COLO829 (cell line): ENCODE data around the gene XIRP2.
"Not testable (repeated sequence)": the region's sequence is repeated elsewhere in the genome, so short reads cannot be mapped to it uniquely, and the experiment has no call there.

Experiments
- DNase-seq: peaks from one replicate; pipeline ENCODE4 v3.0.0; 2012; ENCODE audit warnings: low spot score

XIRP2 gene

DNA sequence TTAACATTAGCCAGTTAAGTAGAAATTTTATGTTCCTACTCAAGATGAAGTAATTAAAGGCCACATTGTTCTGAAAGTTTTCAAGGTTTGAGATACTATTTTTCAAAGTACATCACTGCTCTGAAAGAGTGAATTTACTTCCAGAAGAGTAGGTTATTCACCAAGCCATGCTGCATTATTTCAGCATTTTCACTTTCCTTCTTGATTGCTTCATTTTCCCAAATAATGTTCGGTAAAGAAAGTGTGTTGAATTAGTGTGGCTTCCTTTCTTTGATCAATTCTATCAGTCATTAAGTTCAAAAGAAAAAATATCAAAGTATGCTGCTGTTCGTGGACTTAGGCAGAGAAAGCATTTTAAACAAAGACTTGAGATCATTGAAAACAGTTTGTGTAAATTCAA lies 310.3 kb downstream of the XIRP2 start:
- DNase-seq: no peak

- DNase-seq: no peak
Measured at GRCh38 chr2:167200019-167200418, 311.7 kb downstream of the XIRP2 start.

GRCh38 chr2:167209784-167210183 lies 321.5 kb downstream of the XIRP2 start:
- DNase-seq: no peak

DNA sequence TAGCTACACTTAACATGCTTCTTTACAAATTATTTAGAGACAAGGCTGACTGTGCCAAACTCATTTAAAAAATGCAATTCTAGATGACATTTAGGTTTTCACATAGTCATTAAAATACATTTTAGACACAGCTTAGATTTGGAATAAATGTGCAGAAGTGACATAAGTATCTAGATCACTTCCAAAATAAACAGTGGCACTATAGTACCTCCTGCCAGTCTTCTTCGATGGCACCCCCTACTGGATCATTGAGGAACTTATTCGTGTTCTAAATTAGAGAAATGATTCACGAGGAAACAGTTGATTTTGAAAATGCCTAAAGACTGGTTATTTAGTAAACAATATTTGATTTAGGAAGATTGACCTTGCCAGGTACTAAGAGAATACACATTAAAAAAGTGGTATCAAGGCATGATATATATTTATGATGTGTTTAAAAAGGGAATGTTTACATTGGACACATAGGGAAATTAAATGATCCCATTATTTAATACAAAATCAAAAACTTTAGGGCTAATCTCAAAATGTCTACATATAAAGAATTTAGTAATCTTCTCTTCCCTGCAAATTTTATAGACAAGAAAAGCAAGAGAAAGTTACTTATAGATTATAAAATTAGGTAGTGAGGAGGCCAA lies 323.9 kb downstream of the XIRP2 start:
- DNase-seq: peak; percentile 35

GRCh38 chr2:167215595-167215994 lies 327.3 kb downstream of the XIRP2 start:
- no peak for DNase-seq

- DNase-seq: no peak
Measured at GRCh38 chr2:167237478-167237877, 349.2 kb downstream of the XIRP2 start.

GRCh38 chr2:167240671-167241070 lies 352.4 kb downstream of the XIRP2 start:
- no peak for DNase-seq

- DNase-seq: no peak
Measured at GRCh38 chr2:167249197-167249596, 360.9 kb downstream of the XIRP2 start.

- peak; percentile 8 for DNase-seq
Measured at GRCh38 chr2:167253025-167253424, 364.7 kb downstream of the XIRP2 start.

DNA sequence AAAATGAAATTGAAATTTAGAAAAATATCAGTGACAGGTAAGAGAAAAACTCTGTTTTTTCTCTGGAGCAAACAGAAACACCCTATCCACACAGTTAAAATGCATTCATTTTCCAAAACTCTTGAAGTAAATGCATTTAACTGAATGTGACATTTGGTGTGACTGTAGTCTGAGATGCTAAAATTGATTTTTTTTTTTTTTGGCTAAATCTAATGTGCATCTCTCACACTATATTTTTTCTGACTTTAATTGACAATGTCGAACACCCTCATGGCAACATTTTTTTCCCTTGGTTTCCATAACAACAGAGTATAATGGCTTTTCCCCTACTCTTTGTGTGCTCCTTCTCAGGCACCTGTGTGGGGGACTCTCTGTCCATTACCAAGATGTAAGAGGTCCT lies 366.4 kb downstream of the XIRP2 start:
- DNase-seq: no peak

- no peak for DNase-seq
Measured at GRCh38 chr2:167258712-167259111, 370.4 kb downstream of the XIRP2 start.

DNA sequence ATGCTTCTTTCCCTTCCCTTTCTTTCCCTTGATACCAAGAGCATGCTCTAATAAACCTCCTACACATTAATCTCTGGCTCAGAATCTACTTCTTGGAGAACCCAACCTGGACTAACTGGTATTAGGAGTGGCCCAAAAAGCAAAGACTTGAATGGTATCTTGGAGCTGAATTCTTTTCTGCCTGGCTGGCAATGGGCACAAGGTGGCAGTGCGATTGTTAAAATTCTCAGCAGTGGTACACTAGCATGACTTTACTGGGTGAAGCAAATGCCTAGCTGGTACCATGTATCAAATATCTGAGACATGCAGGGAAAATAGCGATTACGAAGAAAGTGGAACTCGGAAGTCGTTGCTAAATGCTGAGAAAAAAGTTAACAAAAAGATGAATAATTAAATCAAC lies 376.1 kb downstream of the XIRP2 start:
- peak; percentile 11 for DNase-seq

- DNase-seq: no peak
Measured at GRCh38 chr2:167265004-167265403, 376.7 kb downstream of the XIRP2 start.

DNA sequence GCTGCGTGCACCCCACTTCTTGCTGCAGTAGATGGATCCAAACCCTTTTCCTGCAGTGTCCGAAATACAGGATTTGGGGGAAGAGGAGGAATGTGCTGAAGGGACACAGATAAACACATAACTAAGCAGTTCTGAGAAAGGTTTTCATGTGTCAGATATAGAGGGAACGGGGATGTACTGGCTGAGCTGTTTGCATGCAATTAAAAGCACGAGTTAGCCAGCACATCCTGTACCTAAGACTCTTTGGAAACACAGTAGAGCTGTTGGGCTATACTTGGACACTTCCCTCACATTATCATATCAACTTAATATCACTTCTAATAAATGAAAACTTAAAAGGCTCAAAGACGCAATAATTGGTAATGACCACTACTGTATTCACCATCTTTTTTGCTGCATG lies 377.4 kb downstream of the XIRP2 start:
- DNase-seq: no peak

DNA sequence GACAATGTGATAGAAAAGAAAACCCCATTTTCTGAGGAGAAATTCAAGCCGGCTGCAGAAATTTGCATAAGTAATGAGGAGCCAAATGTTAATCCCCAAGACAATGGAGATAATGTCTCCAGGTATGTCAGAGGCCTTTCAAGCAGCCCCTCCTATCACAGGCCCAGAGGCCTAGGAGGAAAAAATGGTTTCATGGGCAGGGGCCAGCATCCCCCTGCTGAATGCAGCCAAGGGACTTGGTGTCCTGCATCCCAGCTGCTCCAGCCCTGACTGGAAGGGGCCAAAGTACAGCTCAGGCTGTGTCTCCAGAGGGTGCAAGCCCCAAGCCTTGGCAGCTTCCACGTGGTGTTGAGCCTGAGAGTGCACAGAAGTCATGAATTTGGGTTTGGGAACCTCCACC lies 380.0 kb downstream of the XIRP2 start:
- not testable (repeated sequence) for DNase-seq

GRCh38 chr2:167271932-167272331 lies 383.7 kb downstream of the XIRP2 start:
- DNase-seq: peak; percentile 39

- no peak for DNase-seq
Measured at GRCh38 chr2:167275046-167275445, 386.8 kb downstream of the XIRP2 start.

- DNase-seq: no peak
Measured at GRCh38 chr2:167279810-167280209, 391.5 kb downstream of the XIRP2 start.

DNA sequence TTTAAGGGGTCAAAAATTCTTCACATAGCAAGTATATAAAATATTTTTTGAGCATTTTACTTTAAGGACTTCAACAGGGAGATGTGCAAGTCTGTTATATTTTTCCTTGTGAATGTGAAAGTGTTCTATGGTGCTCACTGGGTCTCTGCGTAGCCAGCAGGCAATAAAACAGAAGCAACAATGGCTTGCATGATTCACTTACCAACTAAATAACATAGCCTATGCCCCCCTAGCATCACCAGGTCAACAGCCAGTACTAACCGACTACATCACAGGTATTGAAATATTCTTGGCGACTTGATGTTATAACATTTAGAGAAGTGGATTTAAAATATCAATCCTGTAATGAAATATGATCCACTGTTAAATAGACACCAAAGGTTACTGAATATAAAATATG lies 398.9 kb downstream of the XIRP2 start:
- DNase-seq: no peak

DNA sequence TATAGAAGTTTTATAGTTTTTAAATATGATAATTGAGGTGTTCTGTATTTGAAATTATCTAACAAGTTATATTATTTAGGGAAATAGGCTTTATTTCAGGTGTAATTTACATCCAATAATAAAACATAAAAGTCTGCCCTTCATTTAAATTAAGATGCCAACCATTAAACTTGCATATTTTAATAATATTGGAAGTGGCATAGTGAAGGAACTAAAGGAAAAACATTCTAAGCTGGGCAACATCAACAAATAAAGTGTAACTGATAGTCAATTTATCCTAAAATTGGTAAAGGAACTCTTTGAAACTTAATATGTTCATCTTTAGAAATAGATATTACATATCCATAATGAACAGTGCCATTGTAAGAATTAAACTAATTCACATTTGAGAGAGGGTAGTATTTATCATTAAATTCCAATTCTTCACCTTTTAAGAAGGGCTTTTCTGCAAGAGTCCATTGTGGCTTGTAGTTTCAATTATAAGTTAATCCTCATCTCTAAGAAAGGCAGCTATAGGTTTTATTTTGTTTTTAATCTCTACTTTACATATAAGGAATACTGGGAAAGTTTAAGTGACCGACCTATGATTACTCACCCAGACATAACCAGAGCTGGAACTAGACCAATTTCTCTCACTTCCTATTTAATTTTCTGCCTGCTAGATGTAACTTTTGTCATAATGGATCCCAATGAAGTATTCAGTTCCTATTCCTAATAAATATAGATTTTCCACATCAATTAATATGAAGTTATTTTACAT lies 401.6 kb downstream of the XIRP2 start:
- no peak for DNase-seq

GRCh38 chr2:167292430-167293171 lies 404.3 kb downstream of the XIRP2 start, which contains the start of gene B3GALT1:
B3GALT1 (plus strand) TSS chr2:167293001.
- peak; percentile 76 for DNase-seq

- no peak for DNase-seq
Measured at GRCh38 chr2:167293172-167293781, 405.0 kb downstream of the XIRP2 start.
